Middle frontal gyrus (tissue), 1 donor: ENCODE results near the gene ESPL1.

Experiments
- DNase-seq: peaks from one replicate; pipeline ENCODE4 v3.0.0-alpha.2; 2015; ENCODE audit warnings: low spot score; ENCODE audit errors: extremely low spot score

The ESPL1 gene

DNA sequence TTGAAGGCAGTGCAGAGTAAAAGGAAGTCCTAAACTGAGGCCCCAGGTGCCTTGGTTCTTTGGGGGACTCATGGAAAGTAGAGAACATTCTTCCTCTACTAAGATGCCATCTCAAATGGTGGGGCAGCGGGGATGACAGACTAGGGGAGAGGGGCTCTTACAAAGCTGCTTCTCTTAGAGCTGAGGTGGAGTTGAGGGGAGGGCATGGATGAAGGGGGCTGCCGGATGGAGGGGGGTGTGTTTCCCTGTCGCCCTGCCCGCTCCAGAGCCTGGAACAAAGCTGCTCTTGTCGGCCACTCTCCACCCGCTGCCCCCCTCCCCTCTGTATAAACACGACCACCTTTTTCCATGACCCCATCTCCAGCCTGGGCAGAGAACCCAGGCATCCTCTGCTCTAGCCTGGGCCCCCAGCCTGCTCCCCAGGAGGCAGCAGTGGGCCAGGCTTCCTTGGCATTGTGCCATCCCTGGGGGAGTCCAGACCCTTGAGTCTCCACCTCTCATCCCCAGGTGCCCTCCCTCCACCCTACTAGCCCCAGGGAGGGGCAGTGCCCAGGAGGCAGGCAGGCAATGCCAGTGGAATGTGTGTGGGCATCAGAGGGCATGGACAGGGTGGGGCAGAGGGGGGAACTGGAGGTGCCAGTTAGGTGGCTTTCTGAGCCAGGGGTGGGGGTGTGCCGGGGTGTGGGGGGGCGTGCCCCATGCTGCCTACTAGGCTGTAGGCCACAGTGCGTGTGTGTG is 37.8 kb upstream of the ESPL1 start:
- DNase-seq: no peak

DNA sequence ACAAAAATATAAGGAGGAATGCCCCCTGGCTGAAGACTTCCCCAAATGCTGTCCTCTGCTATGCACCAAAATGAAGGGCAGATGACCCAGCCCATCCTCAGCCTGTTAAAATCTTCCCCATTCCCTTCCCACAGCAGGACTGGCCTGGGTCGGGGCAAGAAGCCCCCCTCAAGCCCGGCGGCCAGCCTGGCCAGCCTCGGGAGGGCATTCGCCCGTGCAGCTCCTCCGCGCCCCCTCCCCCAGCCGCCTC is 36.5 kb upstream of the ESPL1 start:
- DNase-seq: no peak

DNA sequence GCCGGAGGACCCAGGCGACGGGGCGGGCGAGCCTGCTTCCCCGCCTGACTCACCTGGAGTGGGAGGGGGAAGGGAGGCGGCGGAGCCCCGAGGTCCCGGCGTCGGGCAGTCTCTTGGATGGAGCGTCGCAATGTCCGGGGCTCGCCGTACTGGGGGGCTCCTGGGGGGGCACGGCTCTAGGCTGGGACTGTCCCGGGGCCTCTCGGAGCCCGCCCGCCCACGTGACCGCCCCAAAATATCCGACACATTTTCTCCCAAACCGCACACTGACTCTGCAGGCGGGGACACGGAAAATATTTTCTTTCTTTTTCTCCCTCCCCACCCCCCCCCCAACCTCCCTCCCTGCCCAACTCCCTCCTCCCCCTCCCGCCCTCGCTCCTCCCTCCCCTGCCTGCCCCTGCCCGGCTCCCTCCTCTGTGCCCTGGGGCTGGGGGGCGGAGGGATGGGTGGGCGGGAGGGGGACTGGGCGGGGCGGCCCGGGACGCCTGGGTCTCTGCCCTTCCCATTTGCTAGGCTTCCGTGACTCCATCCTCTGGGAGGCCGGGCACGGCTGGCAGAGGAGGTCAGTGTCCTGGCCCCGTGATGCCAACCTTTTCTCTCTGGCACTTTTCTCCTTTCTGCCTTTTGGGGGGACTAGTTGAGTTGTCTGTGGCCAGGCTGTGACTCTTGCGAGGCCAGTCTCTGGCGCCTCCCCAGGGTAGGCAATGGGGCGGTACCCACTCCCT is 36.0 kb upstream of the ESPL1 start, which contains the start of gene RARG:
Gene RARG, minus strand, starts transcription at position 289 of the 725 bp plus-strand sequence. CDS start 4,664 bp downstream, outside the sequence.
- no peak for DNase-seq

GRCh38 chr12:53232646-53233461 is 35.2 kb upstream of the ESPL1 start:
- no peak for DNase-seq

GRCh38 chr12:53233671-53234121 is 34.4 kb upstream of the ESPL1 start:
- no peak for DNase-seq

- DNase-seq: no peak
These were observed 33.7 kb upstream of the ESPL1 start for GRCh38 chr12:53234271-53234914.

DNA sequence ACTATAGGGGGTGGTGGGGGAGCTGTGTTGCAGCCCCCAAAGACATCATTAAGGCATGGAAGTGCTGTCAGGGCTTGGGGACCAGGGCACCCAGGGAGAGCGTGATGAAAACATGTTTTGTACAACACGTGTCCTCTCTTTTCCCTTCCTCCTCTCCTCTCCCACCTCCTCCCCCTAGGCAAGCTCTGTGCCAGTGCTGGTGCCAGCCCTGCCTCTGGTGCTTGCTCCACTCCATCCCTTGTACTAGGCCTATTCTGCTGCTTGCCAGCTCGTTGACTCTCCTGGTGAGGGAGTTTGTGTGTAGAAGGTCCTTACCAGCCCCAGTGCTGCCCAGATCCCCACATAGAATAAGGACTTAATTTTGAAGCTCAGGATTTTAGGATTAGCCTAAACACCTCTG is 32.9 kb upstream of the ESPL1 start:
- no peak for DNase-seq

DNA sequence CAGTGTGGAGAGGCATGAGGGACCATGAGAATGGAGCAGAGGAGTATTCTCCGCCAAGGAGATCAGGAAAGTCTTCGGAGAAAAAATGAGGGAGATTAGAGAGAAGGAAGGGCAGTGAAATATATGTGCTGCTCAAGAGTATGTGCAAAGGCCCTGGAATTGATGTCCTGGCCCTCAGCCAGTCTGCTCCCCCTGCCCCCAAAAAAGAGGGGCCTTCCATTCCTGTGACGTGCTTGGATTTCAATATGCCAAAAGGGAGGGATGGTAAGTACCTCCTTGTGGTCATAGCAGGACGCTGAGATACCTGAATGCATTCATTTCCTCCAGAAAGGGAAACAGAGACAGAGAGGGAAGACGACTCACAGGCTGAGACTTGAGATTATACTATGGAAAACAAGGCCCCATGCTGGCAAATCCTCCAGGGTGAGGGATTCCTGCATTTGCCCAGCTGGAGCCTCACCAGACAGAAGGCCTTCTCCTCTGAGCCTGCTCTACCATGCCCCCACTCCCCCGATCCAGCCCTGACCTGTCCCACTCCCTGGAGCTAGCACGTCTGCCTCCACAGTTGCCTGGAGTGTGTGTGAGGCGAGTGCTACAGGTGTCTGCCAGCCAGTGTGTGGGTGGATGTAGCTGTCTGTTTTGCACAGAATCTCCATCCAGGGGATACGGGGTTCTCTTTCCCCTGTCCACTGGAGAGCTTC is 32.2 kb upstream of the ESPL1 start:
- no peak for DNase-seq

GRCh38 chr12:53236443-53237111 is 31.5 kb upstream of the ESPL1 start:
- no peak for DNase-seq

- no peak for DNase-seq
These were observed 28.3 kb upstream of the ESPL1 start for GRCh38 chr12:53239643-53240258.

- no peak for DNase-seq
These were observed 26.3 kb upstream of the ESPL1 start for GRCh38 chr12:53241623-53242412.

DNA sequence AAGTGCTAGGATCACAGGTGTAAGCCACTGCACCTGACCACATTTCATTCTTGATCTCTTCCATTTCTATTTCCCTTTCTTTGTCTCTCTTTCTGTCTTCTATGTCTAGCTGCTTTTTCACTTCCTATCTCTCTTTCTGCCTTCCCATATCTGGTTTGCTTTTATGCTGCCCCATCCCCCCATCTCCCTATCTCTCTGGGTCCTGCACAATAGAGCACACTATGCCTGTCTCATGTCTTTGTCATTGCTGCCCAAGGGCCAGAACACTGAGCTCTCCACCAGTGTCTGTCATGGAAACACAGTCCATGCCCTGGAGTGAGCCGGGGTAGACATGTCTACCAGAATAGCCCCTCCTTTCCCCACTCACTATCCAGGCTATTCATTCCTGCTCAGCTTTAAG is 23.8 kb upstream of the ESPL1 start:
- DNase-seq: no peak

GRCh38 chr12:53245286-53245685 is 22.8 kb upstream of the ESPL1 start:
- DNase-seq: no peak

DNA sequence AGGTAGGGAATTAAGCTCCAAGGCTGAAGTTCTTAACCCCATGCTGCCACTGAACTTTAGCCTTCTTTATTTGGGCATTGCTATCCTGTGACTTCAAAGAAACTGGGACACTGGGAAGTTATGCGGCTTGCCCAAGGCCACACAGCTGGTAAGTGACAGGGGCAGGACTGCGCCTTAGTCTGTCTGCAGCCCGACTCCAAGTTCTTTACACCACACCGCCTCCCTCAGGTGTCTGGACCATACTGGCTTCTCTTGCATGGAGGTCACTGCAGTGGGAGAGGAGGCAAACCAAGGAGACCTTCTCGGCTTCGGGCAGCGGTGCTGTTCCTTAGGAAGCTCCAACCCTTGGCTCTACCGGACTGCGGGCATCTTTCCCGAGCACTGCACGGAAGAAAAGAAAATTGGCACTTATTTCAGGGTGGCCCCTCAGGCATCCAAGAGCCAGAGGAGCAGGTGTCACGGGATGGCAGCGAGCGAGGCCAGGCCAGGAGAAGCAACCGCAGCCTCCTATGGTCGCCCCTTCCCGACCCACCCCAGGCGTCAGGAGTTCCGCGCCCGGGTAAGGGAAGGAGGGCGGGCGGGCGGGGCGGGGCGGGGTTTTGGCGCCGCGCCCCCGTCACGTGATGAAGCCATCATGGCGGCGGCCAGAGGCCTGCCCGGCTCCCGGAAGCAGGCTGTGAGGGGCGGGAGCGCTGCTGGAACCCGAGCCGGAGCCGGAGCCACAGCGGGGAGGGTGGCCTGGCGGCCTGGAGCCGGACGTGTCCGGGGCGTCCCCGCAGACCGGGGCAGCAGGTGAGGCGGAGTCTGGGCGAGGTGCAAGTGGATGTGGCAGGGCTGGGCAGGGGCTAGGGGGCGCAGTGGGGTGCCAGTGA is 16.4 kb upstream of the ESPL1 start:
- DNase-seq: peak; percentile 51

DNA sequence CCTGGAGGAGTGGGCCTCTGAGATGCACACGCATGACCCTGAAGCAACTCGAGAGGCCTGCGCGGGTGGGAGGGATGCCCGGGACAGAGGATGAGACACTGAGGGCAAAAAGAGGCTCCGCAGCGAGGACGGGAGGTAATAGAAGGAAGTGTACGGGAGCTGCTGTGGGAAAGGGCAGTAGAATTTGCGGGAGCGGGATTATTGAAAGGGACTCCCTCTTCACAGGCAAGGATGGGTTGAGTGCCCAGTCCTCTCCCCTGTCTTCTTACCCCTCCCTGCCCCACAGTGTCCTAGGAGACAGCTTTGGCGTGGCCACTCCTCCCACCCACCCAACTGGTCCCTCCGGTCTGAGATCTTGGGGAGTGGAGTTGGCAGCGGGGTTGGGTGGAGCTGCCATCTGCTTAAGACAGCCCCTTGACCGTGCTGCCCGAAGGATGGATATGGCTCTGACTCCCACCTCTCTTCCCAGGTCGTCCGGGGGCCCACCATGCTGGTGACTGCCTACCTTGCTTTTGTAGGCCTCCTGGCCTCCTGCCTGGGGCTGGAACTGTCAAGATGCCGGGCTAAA is 15.7 kb upstream of the ESPL1 start:
- no peak for DNase-seq

GRCh38 chr12:53253298-53253697 is 14.8 kb upstream of the ESPL1 start:
- DNase-seq: no peak

- DNase-seq: no peak
These were observed 13.1 kb upstream of the ESPL1 start for GRCh38 chr12:53254816-53255545.
